PFSK-1 (cell line): ENCODE results near the gene ADD3.

Experiments used
- FOXP2 ChIP-seq: optimal IDR thresholded peaks from 2 replicates; pipeline ENCODE3; 2011; ENCODE audit warnings: borderline replicate concordance, control low read depth, inconsistent platforms; ENCODE audit not compliant: insufficient read depth; ENCODE audit errors: extremely low read length, extremely low read depth
- POLR2AphosphoS5 ChIP-seq: IDR thresholded peaks from 2 replicates; pipeline ENCODE4 v1.6.1; 2012; ENCODE audit warnings: low read depth, mild to moderate bottlenecking, control low read depth, low read length, moderate library complexity
- SIN3A ChIP-seq: IDR thresholded peaks from 2 replicates; pipeline ENCODE4 v1.6.1; 2012; ENCODE audit warnings: mild to moderate bottlenecking, low read length, moderate library complexity, borderline replicate concordance; ENCODE audit not compliant: insufficient read depth
- TAF1 ChIP-seq: IDR thresholded peaks from 2 replicates; pipeline ENCODE4 v1.6.1; 2012; ENCODE audit warnings: low read length, control low read depth, borderline replicate concordance; ENCODE audit not compliant: insufficient read depth
- TF ChIP-seq, protein P1 (sequence below), 2 experiments: IDR thresholded peaks; 2 replicates each; pipeline versions ENCODE4 v1.6.1 to v1.8.0; 2011 to 2012; ENCODE audit warnings: low read depth in 2 of 2, low read length in 2 of 2, control low read depth in 1 of 2, inconsistent platforms in 1 of 2, mild to moderate bottlenecking in 1 of 2, moderate library complexity in 1 of 2; ENCODE audit not compliant: insufficient read depth in 1 of 2

DNA sequence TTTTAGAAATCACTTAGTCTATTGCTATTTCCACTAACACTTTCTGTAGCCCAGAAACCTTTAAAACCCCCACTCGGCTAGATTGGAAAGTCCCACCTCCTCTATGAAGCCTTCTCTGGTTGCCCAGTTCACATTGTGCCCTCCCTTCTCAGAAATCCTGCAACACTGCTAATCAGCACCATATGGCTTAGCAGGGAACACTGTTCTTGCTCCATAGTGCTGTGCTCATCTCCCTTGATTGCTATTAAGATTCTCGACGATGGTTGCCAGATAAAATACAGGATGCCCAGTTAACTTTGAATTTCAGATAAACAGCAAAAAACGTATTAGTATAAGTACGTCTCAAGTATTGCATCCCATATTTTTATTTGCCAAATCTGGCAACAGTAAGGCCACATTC is 44.3 kb upstream of the ADD3 start:
- TF ChIP-seq, protein P1, sequence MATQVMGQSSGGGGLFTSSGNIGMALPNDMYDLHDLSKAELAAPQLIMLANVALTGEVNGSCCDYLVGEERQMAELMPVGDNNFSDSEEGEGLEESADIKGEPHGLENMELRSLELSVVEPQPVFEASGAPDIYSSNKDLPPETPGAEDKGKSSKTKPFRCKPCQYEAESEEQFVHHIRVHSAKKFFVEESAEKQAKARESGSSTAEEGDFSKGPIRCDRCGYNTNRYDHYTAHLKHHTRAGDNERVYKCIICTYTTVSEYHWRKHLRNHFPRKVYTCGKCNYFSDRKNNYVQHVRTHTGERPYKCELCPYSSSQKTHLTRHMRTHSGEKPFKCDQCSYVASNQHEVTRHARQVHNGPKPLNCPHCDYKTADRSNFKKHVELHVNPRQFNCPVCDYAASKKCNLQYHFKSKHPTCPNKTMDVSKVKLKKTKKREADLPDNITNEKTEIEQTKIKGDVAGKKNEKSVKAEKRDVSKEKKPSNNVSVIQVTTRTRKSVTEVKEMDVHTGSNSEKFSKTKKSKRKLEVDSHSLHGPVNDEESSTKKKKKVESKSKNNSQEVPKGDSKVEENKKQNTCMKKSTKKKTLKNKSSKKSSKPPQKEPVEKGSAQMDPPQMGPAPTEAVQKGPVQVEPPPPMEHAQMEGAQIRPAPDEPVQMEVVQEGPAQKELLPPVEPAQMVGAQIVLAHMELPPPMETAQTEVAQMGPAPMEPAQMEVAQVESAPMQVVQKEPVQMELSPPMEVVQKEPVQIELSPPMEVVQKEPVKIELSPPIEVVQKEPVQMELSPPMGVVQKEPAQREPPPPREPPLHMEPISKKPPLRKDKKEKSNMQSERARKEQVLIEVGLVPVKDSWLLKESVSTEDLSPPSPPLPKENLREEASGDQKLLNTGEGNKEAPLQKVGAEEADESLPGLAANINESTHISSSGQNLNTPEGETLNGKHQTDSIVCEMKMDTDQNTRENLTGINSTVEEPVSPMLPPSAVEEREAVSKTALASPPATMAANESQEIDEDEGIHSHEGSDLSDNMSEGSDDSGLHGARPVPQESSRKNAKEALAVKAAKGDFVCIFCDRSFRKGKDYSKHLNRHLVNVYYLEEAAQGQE (IDR thresholded peaks at IDR 0.05; ENCODE audit: insufficient read depth in 1 of 2, low read depth in 2 of 2, low read length in 2 of 2) = no peak
- TF ChIP-seq TAF1 = no peak
- TF ChIP-seq POLR2AphosphoS5 = no peak
- TF ChIP-seq SIN3A = no peak
- no peak for TF ChIP-seq FOXP2
